K562 (cell line): ENCODE results near the gene TECPR2. TPM values are rescaled to one million over a fixed set of nuclear protein-coding genes. Genes with fewer than 3 reads are reported as not detected.
A peak's percentile ranks its signal among the peaks of the same experiment; 100 is the strongest.

Experiments
- BDP1 ChIP-seq: IDR thresholded peaks from 3 replicates; pipeline ENCODE4 v1.6.1; 2011; ENCODE audit not compliant: insufficient read length, insufficient read depth
- CTCF ChIP-seq, 3 experiments: IDR thresholded peaks in 2 of 3; conservative IDR thresholded peaks in 1 of 3; 2 replicates each; pipeline ENCODE4 v1.5.1; 2011 to 2012; ENCODE audit warnings: low read length in 3 of 3, mild to moderate bottlenecking in 3 of 3, control low read depth in 2 of 3, improper control_type of control experiment in 1 of 3, inconsistent platforms in 1 of 3, low read depth in 1 of 3, mixed read lengths in 1 of 3, moderate library complexity in 1 of 3; ENCODE audit not compliant: insufficient read depth in 2 of 3
- ETV6 ChIP-seq, 3 experiments: fragments of 150-350 bp in 1 of 3; sonication (generic) in 1 of 3; formaldehyde crosslinking in 1 of 3; IDR thresholded peaks; 2 replicates each; pipeline versions ENCODE4 v1.6.1 to v1.8.0; 2014 to 2022; ENCODE audit warnings: borderline replicate concordance in 2 of 3, low read depth in 2 of 3, antibody characterized with exemption in 1 of 3, low read length in 1 of 3, mild to moderate bottlenecking in 1 of 3, missing genetic modification reagents in 1 of 3
- OTX1 ChIP-seq: fragments of 450-650 bp; formaldehyde crosslinking; IDR thresholded peaks from 2 replicates; pipeline ENCODE4 v1.4.0; 2022; ENCODE audit warnings: mild to moderate bottlenecking
- PHF8 ChIP-seq: fragments of 200-600 bp; sonication (generic); IDR thresholded peaks from 2 replicates; pipeline ENCODE4 v1.6.1; 2012; ENCODE audit warnings: mixed run types, mild to moderate bottlenecking, inconsistent platforms, low read length, moderate library complexity, borderline replicate concordance
- PRDM10 ChIP-seq: fragments of 450-650 bp; IDR thresholded peaks from 2 replicates; pipeline ENCODE4 v1.6.1; 2018; ENCODE audit not compliant: partially characterized antibody
- RBM25 ChIP-seq: fragments of 200-400 bp; formaldehyde crosslinking; IDR thresholded peaks from 2 replicates; pipeline ENCODE4 v1.6.1; 2018; ENCODE audit warnings: low read length, low read depth, moderate library complexity; ENCODE audit not compliant: severe bottlenecking
- SETDB1 ChIP-seq: IDR thresholded peaks from one replicate; pipeline ENCODE4 v1.6.1; 2012; ENCODE audit warnings: low read length, control low read depth, inconsistent platforms
- SRF ChIP-seq, 2 experiments: fragments of 250-450, 450-650 bp in 1 of 2; sonication (Bioruptor Pico) in 1 of 2; sonication (generic) in 1 of 2; formaldehyde crosslinking; IDR thresholded peaks; 2 replicates each; pipeline versions ENCODE4 v1.5.0 to v1.5.1; 2020 to 2022; ENCODE audit warnings: mild to moderate bottlenecking in 1 of 2, missing genetic modification reagents in 1 of 2
- ZFX ChIP-seq: sonication (generic); formaldehyde crosslinking; IDR thresholded peaks from 2 replicates; pipeline ENCODE4 v1.8.0; 2022; ENCODE audit warnings: mild to moderate bottlenecking, missing genetic modification reagents, moderate library complexity
- ZKSCAN1 ChIP-seq: fragments of 150-350 bp; IDR thresholded peaks from 2 replicates; pipeline ENCODE4 v1.6.1; 2016; ENCODE audit warnings: low read depth, low read length
- ZKSCAN3 ChIP-seq: fragments of 250-450 bp; sonication (Bioruptor Pico); IDR thresholded peaks from 2 replicates; pipeline ENCODE4 v1.4.0; 2020
- ZNF384 ChIP-seq: IDR thresholded peaks from 2 replicates; pipeline ENCODE4 v1.6.1; 2012; ENCODE audit warnings: low read depth, low read length, improper control_type of control experiment
- ZNF583 ChIP-seq: fragments of 250-450 bp; sonication (Bioruptor Pico); IDR thresholded peaks from 2 replicates; pipeline ENCODE4 v1.4.0; 2020
- polyA plus RNA-seq, 8 experiments: library from polyadenylated mRNA; depleted of rRNA in 4 of 8; stranded (reverse) in 5 of 8; unstranded in 3 of 8; fragments of >200 nt; fragmentation: Nextera tagmentation in 2 of 8; fragmentation: Illumina TruSeq in 1 of 8; extraction: Ambion mirVana in 2 of 8; extraction: Trizol in 1 of 8; gene quantifications; 2 replicates each; pipeline versions ENCODE4 v1.2.1 to v1.2.3, GENCODE V29; 2011 to 2014; ENCODE audit warnings: inconsistent platforms in 1 of 8, missing spikeins in 1 of 8
- total RNA-seq, 7 experiments: library from RNA; depleted of rRNA in 6 of 7; stranded (reverse); fragments of >200 nt in 6 of 7; fragmentation: Illumina TruSeq in 2 of 7; extraction: Trizol in 2 of 7; gene quantifications; 2 replicates each; pipeline versions ENCODE4 v1.2.1 to v1.2.3, GENCODE V29; 2011 to 2021; ENCODE audit warnings: low replicate concordance in 1 of 7
- TF ChIP-seq, protein P1 (sequence below): fragments of 450-650 bp; formaldehyde crosslinking; IDR thresholded peaks from 2 replicates; pipeline ENCODE4 v1.4.0; 2020; ENCODE audit warnings: mild to moderate bottlenecking, moderate library complexity
- TF ChIP-seq, protein P2 (sequence below): sonication (generic); formaldehyde crosslinking; IDR thresholded peaks from 2 replicates; pipeline ENCODE4 v1.8.1; 2023; ENCODE audit warnings: mild to moderate bottlenecking, missing genetic modification reagents

The TECPR2 gene
- total and polyA plus RNA-seq, 9 of the 15 experiments (the other 6 are each of a cell fraction or from before 2014, with no cell fraction given) = 0.04 to 3.0 (median 0.83) TPM

DNA sequence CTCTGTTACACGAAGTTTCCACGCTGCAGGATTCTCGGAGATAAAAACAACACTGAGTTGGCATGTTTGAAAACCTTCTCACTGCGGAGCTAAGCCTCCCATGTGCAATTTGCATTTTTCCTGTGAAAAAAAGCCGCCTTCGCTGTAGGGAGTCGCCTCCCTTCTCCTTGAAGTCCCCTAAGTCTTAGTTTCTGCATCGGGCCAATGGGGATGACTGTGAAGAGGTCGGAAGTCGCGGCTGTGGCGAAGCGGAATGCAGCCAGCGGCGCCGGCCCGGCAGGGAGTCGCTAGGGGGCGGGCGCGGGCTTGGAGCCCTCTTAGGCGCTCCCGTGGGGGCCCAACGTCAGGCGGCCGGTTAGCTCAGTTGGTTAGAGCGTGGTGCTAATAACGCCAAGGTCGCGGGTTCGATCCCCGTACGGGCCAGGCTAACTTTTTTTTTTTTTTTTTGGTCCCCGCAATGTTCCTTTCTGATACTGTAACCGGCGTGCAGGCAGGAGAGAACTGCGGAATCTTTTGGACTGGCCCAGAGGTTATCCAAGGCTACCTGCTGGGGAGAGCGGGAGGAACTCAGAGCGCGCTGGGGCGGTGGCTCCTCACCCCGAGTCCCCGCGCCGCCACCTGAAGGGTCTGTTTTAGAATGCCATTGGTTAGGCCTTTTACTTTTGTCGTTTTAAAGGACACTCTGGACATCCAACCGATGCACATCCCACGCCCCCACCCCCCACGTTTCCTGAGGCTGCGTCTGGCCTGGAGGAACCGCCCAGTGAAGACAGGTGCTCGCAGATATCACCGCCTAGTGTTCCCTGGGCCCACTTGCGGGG lies 45.8 kb upstream of the TECPR2 start (continued):
- TF ChIP-seq SETDB1 = no peak
- peak; percentile 66 to 71 (median 68) for TF ChIP-seq CTCF (IDR thresholded peaks at IDR 0.05 in 2 of 3, conservative IDR thresholded peaks at IDR 0.05 in 1 of 3; ENCODE audit: insufficient read depth in 2 of 3, low read depth in 1 of 3, low read length in 3 of 3)
- TF ChIP-seq ZNF384 = peak; percentile 81
- TF ChIP-seq, protein P1, sequence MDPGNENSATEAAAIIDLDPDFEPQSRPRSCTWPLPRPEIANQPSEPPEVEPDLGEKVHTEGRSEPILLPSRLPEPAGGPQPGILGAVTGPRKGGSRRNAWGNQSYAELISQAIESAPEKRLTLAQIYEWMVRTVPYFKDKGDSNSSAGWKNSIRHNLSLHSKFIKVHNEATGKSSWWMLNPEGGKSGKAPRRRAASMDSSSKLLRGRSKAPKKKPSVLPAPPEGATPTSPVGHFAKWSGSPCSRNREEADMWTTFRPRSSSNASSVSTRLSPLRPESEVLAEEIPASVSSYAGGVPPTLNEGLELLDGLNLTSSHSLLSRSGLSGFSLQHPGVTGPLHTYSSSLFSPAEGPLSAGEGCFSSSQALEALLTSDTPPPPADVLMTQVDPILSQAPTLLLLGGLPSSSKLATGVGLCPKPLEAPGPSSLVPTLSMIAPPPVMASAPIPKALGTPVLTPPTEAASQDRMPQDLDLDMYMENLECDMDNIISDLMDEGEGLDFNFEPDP (CRISPR knock-in tag) = no peak
- TF ChIP-seq, protein P2, sequence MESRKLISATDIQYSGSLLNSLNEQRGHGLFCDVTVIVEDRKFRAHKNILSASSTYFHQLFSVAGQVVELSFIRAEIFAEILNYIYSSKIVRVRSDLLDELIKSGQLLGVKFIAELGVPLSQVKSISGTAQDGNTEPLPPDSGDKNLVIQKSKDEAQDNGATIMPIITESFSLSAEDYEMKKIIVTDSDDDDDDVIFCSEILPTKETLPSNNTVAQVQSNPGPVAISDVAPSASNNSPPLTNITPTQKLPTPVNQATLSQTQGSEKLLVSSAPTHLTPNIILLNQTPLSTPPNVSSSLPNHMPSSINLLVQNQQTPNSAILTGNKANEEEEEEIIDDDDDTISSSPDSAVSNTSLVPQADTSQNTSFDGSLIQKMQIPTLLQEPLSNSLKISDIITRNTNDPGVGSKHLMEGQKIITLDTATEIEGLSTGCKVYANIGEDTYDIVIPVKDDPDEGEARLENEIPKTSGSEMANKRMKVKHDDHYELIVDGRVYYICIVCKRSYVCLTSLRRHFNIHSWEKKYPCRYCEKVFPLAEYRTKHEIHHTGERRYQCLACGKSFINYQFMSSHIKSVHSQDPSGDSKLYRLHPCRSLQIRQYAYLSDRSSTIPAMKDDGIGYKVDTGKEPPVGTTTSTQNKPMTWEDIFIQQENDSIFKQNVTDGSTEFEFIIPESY (CRISPR knock-in tag) = peak; percentile 58; the same call in 1 of the 2 replicates
- TF ChIP-seq OTX1 = no peak
- TF ChIP-seq BDP1 = peak; percentile 48
- TF ChIP-seq ZFX (CRISPR knock-in tag) = peak; percentile 68
- peak; percentile 42 for TF ChIP-seq PRDM10
- TF ChIP-seq SRF (CRISPR knock-in tag; IDR thresholded peaks at IDR 0.05) = 0 out of 4 replicates have a peak, but pooled peaks of 1 of the 2 experiments have one; percentile 18
- TF ChIP-seq ZKSCAN1 = peak; percentile 41; the same call in 1 of the 2 replicates
- TF ChIP-seq ZNF583 (CRISPR knock-in tag) = no peak
- TF ChIP-seq RBM25 = peak; percentile 39
- TF ChIP-seq ETV6 (IDR thresholded peaks at IDR 0.05; ENCODE audit: borderline replicate concordance in 1 of 2, low read depth in 2 of 2, low read length in 1 of 2) = no peak
- 0 out of 2 replicates have a peak, but pooled peaks have one; percentile 26 for TF ChIP-seq ETV6 (CRISPR knock-in tag; IDR thresholded peaks at IDR 0.05; ENCODE audit: borderline replicate concordance)
- TF ChIP-seq ZKSCAN3 = no peak
- peak; percentile 33; the same call in 1 of the 2 replicates for TF ChIP-seq PHF8
